Measurements from ENCODE around the gene RAB34.
"Not testable (repeated sequence)": the region's sequence is repeated elsewhere in the genome, so short reads cannot be mapped to it uniquely, and the experiment has no call there.

RAB34 gene

DNA sequence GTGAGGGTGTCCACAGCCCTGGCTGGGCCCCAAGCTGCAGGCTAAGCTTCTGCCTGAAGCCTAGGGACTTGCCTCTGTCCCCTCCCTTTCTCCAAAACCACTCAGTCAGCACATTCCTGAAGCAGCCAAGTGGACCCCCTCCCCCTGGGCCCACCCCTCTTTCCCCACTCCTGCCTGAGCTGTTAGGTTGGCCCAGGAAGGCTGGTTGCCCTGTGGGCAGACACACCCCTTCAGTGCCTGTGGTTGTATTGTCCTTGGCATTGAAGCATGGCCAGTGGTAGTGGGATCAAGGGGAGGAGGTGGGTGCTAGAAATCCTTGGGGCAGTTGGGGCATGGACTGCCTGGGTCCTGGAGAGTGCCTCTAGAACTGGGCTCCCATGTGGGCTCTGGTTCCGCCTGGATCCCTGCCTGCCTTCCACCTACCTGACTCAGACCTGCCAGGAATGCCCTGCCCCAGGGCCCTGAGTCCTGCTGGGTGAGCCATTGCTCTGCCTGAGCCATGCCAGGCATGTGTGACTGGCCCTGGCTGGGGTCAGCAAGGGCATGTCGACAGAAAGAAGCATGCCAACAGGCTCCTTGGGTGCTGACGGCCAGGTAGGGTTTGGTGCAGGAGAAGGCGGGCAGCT lies 28.2 kb upstream of the RAB34 start:
- no peak for DNase-seq (ENCODE audit: low spot score)

- no peak for DNase-seq (ENCODE audit: low spot score)
These were observed 27.5 kb upstream of the RAB34 start for GRCh38 chr17:28744972-28745785.

DNA sequence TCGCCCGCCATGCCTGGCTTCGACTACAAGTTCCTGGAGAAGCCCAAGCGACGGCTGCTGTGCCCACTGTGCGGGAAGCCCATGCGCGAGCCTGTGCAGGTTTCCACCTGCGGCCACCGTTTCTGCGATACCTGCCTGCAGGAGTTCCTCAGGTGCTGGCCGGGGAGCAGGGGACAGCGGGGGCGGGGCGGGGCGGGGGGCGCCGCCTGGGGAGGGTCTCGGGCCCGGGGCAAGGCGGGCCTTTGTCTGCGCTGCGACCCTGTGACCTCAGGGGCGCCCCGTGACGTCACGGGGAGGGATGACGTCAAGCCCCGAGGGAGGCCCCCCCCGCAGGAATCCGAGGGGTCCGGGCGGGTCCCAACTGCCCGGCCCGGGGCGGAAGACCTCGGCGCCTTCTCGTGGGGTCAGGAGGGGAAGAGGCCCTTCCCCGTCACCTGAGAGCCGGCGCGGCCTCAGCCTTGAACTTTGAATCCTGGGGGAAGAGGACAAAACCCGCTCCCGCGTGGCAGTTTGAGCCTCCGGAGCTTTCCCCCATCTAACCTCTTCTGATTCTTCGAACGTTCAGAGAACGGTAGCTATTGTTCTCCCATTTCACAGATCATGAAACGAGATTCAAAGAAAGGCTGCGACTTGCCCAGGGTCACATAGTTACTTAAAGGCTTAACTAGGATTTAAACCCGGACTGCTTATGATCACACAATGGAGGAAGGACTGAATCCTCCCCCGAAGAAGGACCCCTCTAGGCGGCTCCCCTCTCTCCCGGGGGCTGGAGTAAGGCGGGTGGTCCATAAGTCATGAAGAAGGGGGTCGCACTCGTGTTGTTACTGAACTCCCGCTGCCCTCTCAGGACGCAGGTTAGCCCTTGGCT lies 26.7 kb upstream of the RAB34 start:
- DNase-seq (ENCODE audit: low spot score), result peak; percentile 49

DNA sequence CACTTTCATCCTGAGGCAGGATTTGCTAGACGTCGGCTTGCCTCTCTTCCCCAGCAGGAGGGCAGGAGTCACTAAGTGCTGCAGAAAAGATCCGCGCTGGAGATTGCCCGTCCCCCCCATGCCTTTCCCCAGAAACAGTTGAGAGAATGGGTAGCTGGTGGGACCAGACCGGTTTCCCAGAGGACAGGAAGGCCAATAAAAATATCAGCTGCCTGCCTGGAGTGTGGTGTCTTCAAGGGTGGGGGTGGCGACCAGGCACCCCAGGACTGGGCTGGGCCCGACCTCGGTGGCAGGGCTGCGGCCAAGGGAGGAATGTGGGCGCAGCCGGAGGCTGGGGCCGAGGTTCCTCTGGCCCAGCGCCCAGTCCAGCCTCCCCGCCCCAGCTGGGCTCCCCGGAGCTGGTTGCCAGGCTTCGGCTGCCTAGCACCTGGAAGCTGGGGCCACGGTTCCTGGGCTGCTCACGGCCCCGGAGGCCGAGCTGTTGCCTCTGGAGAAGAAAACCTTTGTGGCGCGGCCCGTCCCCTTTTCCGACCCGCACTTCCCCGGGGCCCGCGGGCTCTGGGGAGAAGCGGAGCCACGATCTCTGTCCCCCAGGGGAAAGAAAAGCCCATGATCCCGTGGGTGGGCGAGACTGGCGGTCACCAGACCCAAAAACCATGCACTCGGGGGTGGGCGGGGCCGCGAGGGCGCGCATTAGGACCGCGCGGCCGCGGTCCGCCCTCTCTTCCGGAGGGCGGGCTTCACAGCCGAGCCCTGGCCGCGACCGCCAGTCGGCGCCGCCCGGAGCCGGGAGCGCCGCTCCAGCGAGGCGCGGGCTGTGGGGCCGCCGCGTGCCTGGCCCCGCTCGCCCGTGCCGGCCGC lies 25.8 kb upstream of the RAB34 start, which contains the start of gene TRAF4:
TSS of gene TRAF4 (plus strand) at position 769 of the 861 bp plus-strand sequence. CDS start 102 bp downstream, outside the sequence.
- DNase-seq (ENCODE audit: low spot score), result peak; percentile 82

DNA sequence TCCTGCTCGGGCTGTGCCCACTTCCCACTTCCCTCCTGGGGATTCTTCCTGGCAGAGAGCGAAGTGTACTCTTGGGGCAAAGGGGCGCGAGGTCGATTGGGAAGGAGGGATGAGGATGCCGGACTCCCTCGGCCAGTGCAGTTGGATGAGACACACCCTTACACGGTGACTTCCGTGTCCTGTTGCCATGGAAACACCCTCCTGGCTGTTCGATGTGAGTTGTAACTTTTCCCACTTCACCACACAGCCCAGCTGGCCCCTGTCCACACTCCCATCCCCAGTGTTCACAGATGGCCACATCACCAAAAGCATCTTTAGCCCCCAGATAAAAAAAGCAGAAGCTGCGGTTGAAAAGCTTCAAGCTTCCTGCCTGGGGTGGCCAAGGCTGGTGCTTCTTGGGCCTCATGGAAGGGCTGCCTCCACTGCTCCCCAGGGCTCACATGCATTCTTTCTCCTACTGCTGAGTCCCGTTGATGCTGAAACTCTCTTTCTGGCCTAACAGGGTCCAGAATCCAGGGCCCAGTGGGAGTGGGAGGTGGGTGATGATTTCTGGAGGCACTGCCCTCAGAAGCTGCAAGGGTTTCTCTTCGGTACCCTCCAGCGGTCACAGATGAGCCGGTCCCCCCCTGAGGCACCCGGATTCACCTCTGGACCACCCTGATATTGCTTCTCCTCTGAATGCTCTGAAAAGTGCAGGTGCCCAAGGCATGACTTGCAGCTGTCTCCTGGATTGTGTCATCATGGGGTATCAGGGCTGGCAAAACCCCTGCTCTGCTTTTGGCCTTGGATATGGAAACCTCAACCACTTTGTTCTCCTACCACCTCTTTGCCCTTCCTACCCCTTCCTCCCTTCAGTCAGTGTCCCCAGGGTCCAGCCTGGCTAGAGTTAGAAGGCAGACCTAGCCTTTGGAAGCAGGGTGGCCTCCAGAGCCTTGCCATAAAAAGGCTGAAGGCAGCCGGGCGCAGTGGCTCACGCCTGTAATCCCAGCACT lies 24.0 kb upstream of the RAB34 start:
- peak; percentile 59 for DNase-seq (ENCODE audit: low spot score)

DNA sequence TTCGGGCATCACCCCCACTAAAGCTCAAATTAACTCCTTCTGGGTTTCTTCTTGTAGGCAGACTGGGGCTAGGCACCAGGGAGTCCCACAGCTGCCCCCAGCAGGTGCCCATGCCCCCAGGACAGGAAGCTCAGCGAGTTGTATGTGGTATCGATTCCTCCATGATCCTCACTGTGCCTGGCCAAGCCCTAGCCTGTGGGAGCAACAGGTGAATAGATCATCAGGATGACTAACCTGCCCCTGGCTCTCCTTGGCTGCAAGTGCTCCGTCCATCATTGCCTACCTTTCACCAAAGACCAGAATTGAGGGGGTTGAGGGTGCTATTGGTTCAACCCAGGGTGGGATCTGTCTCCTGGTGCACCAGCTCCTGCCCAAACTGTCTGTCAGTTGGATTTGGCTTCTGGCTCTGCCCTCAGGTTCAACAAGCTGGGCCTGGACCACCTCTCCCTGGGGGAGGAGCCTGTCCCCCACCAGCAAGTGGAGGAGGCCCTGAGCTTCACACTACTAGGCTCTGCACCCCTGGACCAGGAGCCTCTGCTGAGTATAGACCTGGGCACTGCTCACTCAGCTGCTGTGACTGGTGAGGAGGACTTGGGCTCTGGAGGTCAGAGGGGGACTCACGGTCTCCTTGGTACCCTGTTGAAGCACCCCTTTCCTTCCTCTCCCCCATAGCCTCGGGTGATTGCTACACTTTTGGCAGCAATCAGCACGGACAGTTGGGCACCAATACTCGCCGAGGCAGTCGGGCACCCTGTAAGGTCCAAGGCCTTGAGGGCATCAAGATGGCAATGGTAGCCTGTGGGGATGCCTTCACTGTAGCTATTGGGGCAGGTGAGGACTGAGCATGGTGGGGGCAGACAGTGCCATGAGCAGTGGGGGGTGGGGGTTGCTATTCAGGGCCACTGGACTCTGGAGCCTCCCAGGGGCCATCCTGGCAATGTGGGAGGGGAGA lies 23.0 kb upstream of the RAB34 start:
- DNase-seq (ENCODE audit: low spot score), result no peak

- DNase-seq (ENCODE audit: low spot score), result peak; percentile 65
These were observed 21.2 kb upstream of the RAB34 start for GRCh38 chr17:28738680-28739384.

DNA sequence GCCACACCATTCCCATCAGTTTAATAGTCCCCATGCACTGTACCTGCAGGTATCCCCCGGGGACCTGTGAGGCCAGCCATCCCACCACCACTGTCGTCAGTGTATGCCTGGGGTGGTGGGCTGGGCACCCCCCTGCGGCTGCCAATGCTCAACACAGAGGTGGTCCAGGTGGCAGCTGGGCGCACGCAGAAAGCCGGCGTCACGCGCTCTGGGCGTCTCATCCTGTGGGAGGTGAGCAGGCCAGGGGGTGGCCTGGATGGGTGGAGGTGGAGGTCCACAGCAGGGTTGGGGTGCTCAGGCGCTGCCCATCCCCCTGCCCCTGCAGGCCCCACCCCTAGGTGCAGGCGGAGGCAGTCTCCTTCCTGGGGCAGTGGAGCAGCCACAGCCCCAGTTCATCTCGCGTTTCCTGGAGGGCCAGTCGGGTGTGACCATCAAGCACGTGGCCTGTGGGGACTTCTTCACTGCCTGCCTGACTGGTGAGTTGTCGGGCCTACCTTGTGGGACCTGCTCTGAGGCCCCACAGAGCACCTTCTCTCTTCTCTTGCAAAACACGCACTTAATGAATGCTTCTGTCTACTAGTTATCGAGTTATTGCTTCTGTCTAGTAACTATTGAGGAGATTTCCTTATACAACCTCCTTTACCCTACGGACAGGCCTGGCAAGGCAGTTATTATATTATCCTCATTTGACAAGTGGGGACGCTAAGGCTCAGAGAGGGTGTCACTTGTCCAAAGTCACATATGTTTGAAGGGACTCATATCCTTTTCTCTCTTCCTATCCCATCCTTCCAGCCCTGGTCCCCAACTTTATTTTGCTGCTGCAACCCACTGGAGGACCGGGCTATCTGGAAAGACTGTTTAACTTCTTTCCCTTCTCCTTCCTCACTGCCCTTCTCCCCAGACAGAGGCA lies 20.4 kb upstream of the RAB34 start:
- DNase-seq (ENCODE audit: low spot score), result peak; percentile 86

- DNase-seq (ENCODE audit: low spot score), result no peak
These were observed 19.6 kb upstream of the RAB34 start for GRCh38 chr17:28737316-28737715.

- DNase-seq (ENCODE audit: low spot score), result not testable (repeated sequence)
These were observed 18.5 kb upstream of the RAB34 start for GRCh38 chr17:28735913-28736769.

GRCh38 chr17:28735242-28735722 lies 17.6 kb upstream of the RAB34 start:
- DNase-seq (ENCODE audit: low spot score), result no peak

- no peak for DNase-seq (ENCODE audit: low spot score)
These were observed 17.1 kb upstream of the RAB34 start for GRCh38 chr17:28734712-28735241.

GRCh38 chr17:28733346-28733745 lies 15.7 kb upstream of the RAB34 start:
- no peak for DNase-seq (ENCODE audit: low spot score)

DNA sequence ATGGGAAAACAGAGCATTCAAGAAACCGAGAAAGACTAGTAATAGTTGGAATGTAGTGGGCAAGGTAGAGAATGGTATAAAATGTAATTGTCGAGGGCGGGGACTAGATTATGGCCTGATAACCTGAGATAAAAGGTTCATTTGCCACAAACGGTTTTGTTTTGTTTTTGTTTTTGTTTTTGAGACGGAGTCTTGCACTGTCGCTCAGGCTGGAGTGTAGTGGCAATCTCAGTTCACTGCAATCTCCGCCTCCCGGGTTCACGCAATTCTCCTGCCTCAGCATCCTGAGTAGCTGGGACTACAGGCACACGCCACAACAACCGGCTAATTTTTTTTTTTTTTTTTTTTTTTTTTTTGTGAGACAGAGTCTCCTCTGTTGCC lies 12.3 kb upstream of the RAB34 start:
- no peak for DNase-seq (ENCODE audit: low spot score)

DNA sequence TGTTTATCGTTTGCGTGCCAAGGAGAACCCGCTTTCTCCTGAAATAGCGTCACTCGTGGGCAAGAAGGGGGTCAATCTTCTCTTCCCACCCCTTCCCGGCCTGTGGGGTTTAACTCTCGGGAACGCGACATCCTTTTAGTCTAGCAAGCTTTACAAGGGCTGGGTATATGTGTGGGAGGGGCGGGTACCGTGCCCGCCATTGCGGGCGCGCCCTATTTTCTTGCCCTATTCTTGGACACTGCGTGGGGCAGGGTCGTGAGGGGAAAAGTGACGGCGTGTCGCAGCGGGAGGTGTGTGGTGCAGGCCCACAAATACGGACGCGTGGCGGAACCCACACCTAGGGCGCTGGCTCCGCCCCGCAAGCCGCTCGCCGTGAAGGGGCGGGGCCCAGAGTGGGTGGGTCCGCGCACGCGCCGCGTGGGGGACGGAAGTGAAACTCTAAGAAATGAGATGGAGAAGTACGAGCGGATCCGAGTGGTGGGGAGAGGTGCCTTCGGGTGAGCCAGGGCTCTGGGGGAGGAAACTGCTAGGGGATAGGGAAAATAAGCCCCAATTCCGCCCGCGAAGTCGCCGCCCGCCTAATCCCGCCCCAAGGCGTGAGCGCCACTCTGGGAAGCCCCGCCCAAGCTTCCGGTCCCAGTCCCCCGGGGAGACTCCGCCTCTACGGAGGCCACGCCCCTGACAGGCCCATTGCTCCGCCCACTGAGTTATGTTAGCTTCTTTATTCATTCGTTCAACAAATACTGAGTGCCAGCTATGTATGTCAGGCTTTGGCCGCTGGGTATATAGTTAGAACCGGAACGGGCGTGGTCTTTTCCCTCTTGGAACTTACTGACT lies 10.9 kb upstream of the RAB34 start, which contains the start of gene NEK8:
TSS of gene NEK8 (plus strand) at position 425 of the 837 bp plus-strand sequence. CDS start at position 451, 26 bp downstream.
- DNase-seq (ENCODE audit: low spot score), result peak; percentile 91
